Liver (tissue), 9 donors: ENCODE results near the gene RBCK1. TPM values are rescaled to one million over a fixed set of nuclear protein-coding genes. Genes with fewer than 3 reads are reported as not detected.

Source experiments
- DNase-seq: peaks from one replicate; pipeline ENCODE4 v3.0.0-alpha.2; 2017; ENCODE audit warnings: low spot score
- H3K27ac ChIP-seq, 2 donors: one replicate each; pipeline ENCODE4 v1.7.0; 2013; ENCODE audit warnings: inconsistent platforms in 2 of 2, low read length in 2 of 2, control low read depth in 1 of 2, low read depth in 1 of 2, mild to moderate bottlenecking in 1 of 2
- H3K27me3 ChIP-seq, 4 donors: one replicate each; pipeline versions ENCODE4 v1.6.1 to v1.7.0; 2013; ENCODE audit warnings: low read length in 3 of 4, inconsistent platforms in 1 of 4, mild to moderate bottlenecking in 1 of 4, moderate library complexity in 1 of 4; ENCODE audit not compliant: control insufficient read depth in 4 of 4, insufficient read depth in 4 of 4
- H3K36me3 ChIP-seq, 4 donors: one replicate each; pipeline versions ENCODE4 v1.6.1 to v1.7.0; 2013; ENCODE audit warnings: low read length in 3 of 4, mild to moderate bottlenecking in 3 of 4, low read depth in 1 of 4, moderate library complexity in 1 of 4; ENCODE audit not compliant: control insufficient read depth in 4 of 4, insufficient read depth in 3 of 4
- H3K4me1 ChIP-seq, 4 donors: one replicate each; pipeline versions ENCODE4 v1.6.1 to v1.7.0; 2013; ENCODE audit warnings: low read length in 3 of 4, mild to moderate bottlenecking in 3 of 4, moderate library complexity in 1 of 4; ENCODE audit not compliant: control insufficient read depth in 4 of 4, insufficient read depth in 4 of 4
- H3K4me3 ChIP-seq, 3 donors: one replicate each; pipeline versions ENCODE4 v1.6.1 to v1.7.0; 2013; ENCODE audit warnings: low read length in 3 of 3, control low read depth in 1 of 3, low read depth in 1 of 3, mild to moderate bottlenecking in 1 of 3
- H3K9ac ChIP-seq, 2 donors: one replicate each; pipeline ENCODE4 v1.7.0; 2013; ENCODE audit warnings: low read length in 2 of 2, mild to moderate bottlenecking in 2 of 2, moderate library complexity in 2 of 2, control low read depth in 1 of 2, low read depth in 1 of 2
- H3K9me3 ChIP-seq, 4 donors: one replicate each; pipeline versions ENCODE4 v1.6.1 to v1.7.0; 2013; ENCODE audit warnings: low read length in 3 of 4; ENCODE audit not compliant: control insufficient read depth in 4 of 4
- EGR1 ChIP-seq, 2 donors: IDR thresholded peaks; 2 replicates each; pipeline ENCODE4 v1.6.1; 2016 to 2018; ENCODE audit warnings: antibody characterized with exemption in 2 of 2, low read depth in 2 of 2
- FOXA1 ChIP-seq: IDR thresholded peaks from 2 replicates; pipeline ENCODE4 v1.6.1; 2016; ENCODE audit warnings: antibody characterized with exemption
- FOXA2 ChIP-seq: IDR thresholded peaks from 2 replicates; pipeline ENCODE4 v1.6.1; 2016; ENCODE audit warnings: antibody characterized with exemption
- GABPA ChIP-seq, 2 donors: IDR thresholded peaks in 1 of 2; conservative IDR thresholded peaks in 1 of 2; 2 replicates each; pipeline ENCODE4 v1.6.1; 2016; ENCODE audit warnings: antibody characterized with exemption in 2 of 2, mild to moderate bottlenecking in 1 of 2, moderate library complexity in 1 of 2
- HNF4A ChIP-seq, 2 donors: conservative IDR thresholded peaks; 2 replicates each; pipeline ENCODE4 v1.6.1; 2016; ENCODE audit warnings: antibody characterized with exemption in 2 of 2, mild to moderate bottlenecking in 2 of 2
- HNF4G ChIP-seq: IDR thresholded peaks from 2 replicates; pipeline ENCODE4 v1.6.1; 2016; ENCODE audit warnings: antibody characterized with exemption
- JUND ChIP-seq, 2 donors: IDR thresholded peaks; 2 replicates each; pipeline ENCODE4 v1.6.1; 2016; ENCODE audit warnings: antibody characterized with exemption in 2 of 2
- NR2F2 ChIP-seq: IDR thresholded peaks from 2 replicates; pipeline ENCODE4 v1.6.1; 2016; ENCODE audit warnings: antibody characterized with exemption
- RAD21 ChIP-seq, 2 donors: IDR thresholded peaks; 2 replicates each; pipeline ENCODE4 v1.6.1; 2016; ENCODE audit warnings: antibody characterized with exemption in 2 of 2, mild to moderate bottlenecking in 2 of 2
- RXRA ChIP-seq, 2 donors: IDR thresholded peaks; 2 replicates each; pipeline ENCODE4 v1.6.1; 2017 to 2018; ENCODE audit warnings: antibody characterized with exemption in 2 of 2, mild to moderate bottlenecking in 1 of 2
- SP1 ChIP-seq: IDR thresholded peaks from 2 replicates; pipeline ENCODE4 v1.6.1; 2018; ENCODE audit warnings: antibody characterized with exemption, mild to moderate bottlenecking
- TAF1 ChIP-seq: conservative IDR thresholded peaks from 2 replicates; pipeline ENCODE4 v1.6.1; 2016; ENCODE audit warnings: antibody characterized with exemption, mild to moderate bottlenecking
- YY1 ChIP-seq: IDR thresholded peaks from 2 replicates; pipeline ENCODE4 v1.6.1; 2016; ENCODE audit warnings: antibody characterized with exemption, mild to moderate bottlenecking
- WGBS: extraction: QIAGEN DNeasy Blood & Tissue Kit; methylation state at CpG from one replicate; pipeline ENCODE4 v1.1.7; 2013; 5-methylcytosine and 5-hydroxymethylcytosine counted together
- polyA plus RNA-seq, 2 donors: library from polyadenylated mRNA; stranded (reverse) in 1 of 2; unstranded in 1 of 2; fragments of 200-250 nt in 1 of 2; fragments of >200 nt in 1 of 2; fragmentation: Nextera tagmentation in 1 of 2; extraction: Ambion mirVana in 1 of 2; gene quantifications; one replicate each; pipeline versions ENCODE4 v1.2.1 to v1.2.3, GENCODE V29; 2013 to 2015
- total RNA-seq, 2 donors: library from RNA; depleted of rRNA; stranded (reverse); fragments of >200 nt; gene quantifications; one replicate each; pipeline ENCODE4 v1.2.3, GENCODE V29; 2014
- TF ChIP-seq, protein P1 (sequence below): IDR thresholded peaks from 2 replicates; pipeline ENCODE4 v1.6.1; 2016; ENCODE audit warnings: antibody characterized with exemption, mild to moderate bottlenecking
- TF ChIP-seq, protein P2 (sequence below): IDR thresholded peaks from 2 replicates; pipeline ENCODE4 v1.6.1; 2016; ENCODE audit warnings: antibody characterized with exemption
- TF ChIP-seq, protein P3 (sequence below): IDR thresholded peaks from 2 replicates; pipeline ENCODE4 v1.6.1; 2016; ENCODE audit warnings: antibody characterized with exemption
- TF ChIP-seq, protein P4 (sequence below): fragments of 150-350 bp; IDR thresholded peaks from 2 replicates; pipeline ENCODE4 v1.5.1; 2017; ENCODE audit warnings: improper control_type of control experiment, low read depth, low read length; ENCODE audit not compliant: missing input control
- TF ChIP-seq, protein P5 (sequence below): IDR thresholded peaks from 2 replicates; pipeline ENCODE4 v1.6.1; 2016; ENCODE audit warnings: antibody characterized with exemption
- donor health status: healthy.
- donor health status: healthy.
- donor health status: healthy.
- donor health status: healthy.
- donor health status: healthy.

Gene RBCK1
- total and polyA plus RNA-seq, 4 donors = 18.0 to 62.6 (median 54.8) TPM

DNA sequence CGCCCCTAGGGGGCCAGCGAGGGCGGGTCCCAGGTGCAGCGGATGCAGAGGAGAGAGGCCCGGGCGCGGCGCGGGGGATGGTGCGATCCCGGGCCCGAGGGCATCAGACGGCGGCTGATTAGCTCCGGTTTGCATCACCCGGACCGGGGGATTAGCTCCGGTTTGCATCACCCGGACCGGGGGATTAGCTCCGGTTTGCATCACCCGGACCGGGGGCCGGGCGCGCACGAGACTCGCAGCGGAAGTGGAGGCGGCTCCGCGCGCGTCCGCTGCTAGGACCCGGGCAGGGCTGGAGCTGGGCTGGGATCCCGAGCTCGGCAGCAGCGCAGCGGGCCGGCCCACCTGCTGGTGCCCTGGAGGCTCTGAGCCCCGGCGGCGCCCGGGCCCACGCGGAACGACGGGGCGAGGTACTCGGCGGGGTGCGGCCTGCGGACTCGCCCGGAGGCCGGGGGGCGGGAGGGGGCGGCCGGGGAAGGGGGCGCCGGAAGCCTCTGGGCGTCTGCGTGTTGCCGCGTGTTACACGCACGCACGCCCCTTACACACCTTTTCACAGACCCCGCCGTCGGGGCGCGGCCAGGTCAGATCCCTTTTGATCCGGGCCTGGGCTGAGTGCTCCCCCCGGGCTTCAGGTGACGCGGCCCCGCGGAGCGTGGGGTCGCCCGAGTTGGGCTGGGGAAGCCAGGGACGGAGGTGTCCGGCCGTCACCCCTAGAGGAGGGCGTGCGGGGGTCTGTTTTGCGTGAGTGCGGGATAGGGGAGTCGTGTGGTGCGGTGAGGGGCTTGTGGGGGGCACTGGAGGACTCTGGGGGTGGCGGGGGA, 27.1 kb upstream of the RBCK1 start:
- Histone ChIP-seq H3K36me3 (no peaks in the 10 kb centered on the region), H3K4me1 (peaks cover 0 to 13% (median 7%) of the 10 kb centered on the region in 4 donors), H3K9me3 (no peaks in the 10 kb centered on the region), H3K4me3 (peak overlapping the region; percentile 68 to 84 (median 75)), H3K27ac (peak overlapping the region; percentile 97 to 98), H3K9ac (peak overlapping the region; percentile 72 to 90), H3K27me3 (no peaks in the 10 kb centered on the region)
- DNase-seq = no peak
- under 1% methylated on average over 93 of the region's 93 CpGs for WGBS
- TF ChIP-seq FOXA1 = no peak
- TF ChIP-seq, protein P1, sequence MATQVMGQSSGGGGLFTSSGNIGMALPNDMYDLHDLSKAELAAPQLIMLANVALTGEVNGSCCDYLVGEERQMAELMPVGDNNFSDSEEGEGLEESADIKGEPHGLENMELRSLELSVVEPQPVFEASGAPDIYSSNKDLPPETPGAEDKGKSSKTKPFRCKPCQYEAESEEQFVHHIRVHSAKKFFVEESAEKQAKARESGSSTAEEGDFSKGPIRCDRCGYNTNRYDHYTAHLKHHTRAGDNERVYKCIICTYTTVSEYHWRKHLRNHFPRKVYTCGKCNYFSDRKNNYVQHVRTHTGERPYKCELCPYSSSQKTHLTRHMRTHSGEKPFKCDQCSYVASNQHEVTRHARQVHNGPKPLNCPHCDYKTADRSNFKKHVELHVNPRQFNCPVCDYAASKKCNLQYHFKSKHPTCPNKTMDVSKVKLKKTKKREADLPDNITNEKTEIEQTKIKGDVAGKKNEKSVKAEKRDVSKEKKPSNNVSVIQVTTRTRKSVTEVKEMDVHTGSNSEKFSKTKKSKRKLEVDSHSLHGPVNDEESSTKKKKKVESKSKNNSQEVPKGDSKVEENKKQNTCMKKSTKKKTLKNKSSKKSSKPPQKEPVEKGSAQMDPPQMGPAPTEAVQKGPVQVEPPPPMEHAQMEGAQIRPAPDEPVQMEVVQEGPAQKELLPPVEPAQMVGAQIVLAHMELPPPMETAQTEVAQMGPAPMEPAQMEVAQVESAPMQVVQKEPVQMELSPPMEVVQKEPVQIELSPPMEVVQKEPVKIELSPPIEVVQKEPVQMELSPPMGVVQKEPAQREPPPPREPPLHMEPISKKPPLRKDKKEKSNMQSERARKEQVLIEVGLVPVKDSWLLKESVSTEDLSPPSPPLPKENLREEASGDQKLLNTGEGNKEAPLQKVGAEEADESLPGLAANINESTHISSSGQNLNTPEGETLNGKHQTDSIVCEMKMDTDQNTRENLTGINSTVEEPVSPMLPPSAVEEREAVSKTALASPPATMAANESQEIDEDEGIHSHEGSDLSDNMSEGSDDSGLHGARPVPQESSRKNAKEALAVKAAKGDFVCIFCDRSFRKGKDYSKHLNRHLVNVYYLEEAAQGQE = no peak
- no peak for TF ChIP-seq NR2F2
- TF ChIP-seq GABPA (IDR thresholded peaks at IDR 0.05 in 1 of 2, conservative IDR thresholded peaks at IDR 0.05 in 1 of 2) = peak; percentile 30 to 52
- TF ChIP-seq HNF4G = no peak
- TF ChIP-seq JUND (IDR thresholded peaks at IDR 0.05) = no peak
- peak; percentile 27 for TF ChIP-seq SP1
- TF ChIP-seq, protein P2, sequence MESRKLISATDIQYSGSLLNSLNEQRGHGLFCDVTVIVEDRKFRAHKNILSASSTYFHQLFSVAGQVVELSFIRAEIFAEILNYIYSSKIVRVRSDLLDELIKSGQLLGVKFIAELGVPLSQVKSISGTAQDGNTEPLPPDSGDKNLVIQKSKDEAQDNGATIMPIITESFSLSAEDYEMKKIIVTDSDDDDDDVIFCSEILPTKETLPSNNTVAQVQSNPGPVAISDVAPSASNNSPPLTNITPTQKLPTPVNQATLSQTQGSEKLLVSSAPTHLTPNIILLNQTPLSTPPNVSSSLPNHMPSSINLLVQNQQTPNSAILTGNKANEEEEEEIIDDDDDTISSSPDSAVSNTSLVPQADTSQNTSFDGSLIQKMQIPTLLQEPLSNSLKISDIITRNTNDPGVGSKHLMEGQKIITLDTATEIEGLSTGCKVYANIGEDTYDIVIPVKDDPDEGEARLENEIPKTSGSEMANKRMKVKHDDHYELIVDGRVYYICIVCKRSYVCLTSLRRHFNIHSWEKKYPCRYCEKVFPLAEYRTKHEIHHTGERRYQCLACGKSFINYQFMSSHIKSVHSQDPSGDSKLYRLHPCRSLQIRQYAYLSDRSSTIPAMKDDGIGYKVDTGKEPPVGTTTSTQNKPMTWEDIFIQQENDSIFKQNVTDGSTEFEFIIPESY = no peak
- TF ChIP-seq EGR1 (IDR thresholded peaks at IDR 0.05; ENCODE audit: low read depth in 2 of 2) = no peak
- peak in 1 of 2 donors; percentile 33 for TF ChIP-seq RAD21 (IDR thresholded peaks at IDR 0.05)
- TF ChIP-seq, protein P3, sequence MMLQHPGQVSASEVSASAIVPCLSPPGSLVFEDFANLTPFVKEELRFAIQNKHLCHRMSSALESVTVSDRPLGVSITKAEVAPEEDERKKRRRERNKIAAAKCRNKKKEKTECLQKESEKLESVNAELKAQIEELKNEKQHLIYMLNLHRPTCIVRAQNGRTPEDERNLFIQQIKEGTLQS = peak; percentile 73
- TF ChIP-seq, protein P4, sequence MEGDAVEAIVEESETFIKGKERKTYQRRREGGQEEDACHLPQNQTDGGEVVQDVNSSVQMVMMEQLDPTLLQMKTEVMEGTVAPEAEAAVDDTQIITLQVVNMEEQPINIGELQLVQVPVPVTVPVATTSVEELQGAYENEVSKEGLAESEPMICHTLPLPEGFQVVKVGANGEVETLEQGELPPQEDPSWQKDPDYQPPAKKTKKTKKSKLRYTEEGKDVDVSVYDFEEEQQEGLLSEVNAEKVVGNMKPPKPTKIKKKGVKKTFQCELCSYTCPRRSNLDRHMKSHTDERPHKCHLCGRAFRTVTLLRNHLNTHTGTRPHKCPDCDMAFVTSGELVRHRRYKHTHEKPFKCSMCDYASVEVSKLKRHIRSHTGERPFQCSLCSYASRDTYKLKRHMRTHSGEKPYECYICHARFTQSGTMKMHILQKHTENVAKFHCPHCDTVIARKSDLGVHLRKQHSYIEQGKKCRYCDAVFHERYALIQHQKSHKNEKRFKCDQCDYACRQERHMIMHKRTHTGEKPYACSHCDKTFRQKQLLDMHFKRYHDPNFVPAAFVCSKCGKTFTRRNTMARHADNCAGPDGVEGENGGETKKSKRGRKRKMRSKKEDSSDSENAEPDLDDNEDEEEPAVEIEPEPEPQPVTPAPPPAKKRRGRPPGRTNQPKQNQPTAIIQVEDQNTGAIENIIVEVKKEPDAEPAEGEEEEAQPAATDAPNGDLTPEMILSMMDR = no peak
- no peak for TF ChIP-seq YY1
- TF ChIP-seq, protein P5, sequence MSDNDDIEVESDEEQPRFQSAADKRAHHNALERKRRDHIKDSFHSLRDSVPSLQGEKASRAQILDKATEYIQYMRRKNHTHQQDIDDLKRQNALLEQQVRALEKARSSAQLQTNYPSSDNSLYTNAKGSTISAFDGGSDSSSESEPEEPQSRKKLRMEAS = no peak
- TF ChIP-seq FOXA2 = no peak
- TF ChIP-seq HNF4A (conservative IDR thresholded peaks at IDR 0.05) = no peak
- no peak for TF ChIP-seq RXRA (IDR thresholded peaks at IDR 0.05)
- TF ChIP-seq TAF1 = no peak
